ENCODE measurements around the gene ZNF497. TPM values are rescaled to one million over a fixed set of nuclear protein-coding genes. Genes with fewer than 3 reads are reported as not detected.

The ZNF497 gene
- polyA plus RNA-seq, 4 donors, result 3.3 to 5.7 (median 3.9) TPM

GRCh38 chr19:58372311-58373133 lies 10.0 kb upstream of the ZNF497 start:
- no peak for DNase-seq (ENCODE audit: low read depth in 4 of 4, low spot score in 3 of 4)

- no peak for DNase-seq (ENCODE audit: low read depth in 4 of 4, low spot score in 3 of 4)
Observed at GRCh38 chr19:58368561-58369360, 6.2 kb upstream of the ZNF497 start.

- DNase-seq (ENCODE audit: low read depth in 4 of 4, low spot score in 3 of 4), result no peak
Observed at GRCh38 chr19:58367698-58368454, 5.3 kb upstream of the ZNF497 start.

GRCh38 chr19:58366585-58367430 lies 4.3 kb upstream of the ZNF497 start:
- DNase-seq (ENCODE audit: low read depth in 4 of 4, low spot score in 3 of 4), result no peak

GRCh38 chr19:58364146-58364545 lies 1.6 kb upstream of the ZNF497 start:
- no peak for DNase-seq (ENCODE audit: low read depth in 4 of 4, low spot score in 3 of 4)

- peak in 1 of 4 donors; percentile 25 for DNase-seq (ENCODE audit: low read depth in 4 of 4, low spot score in 3 of 4)
Observed at GRCh38 chr19:58361900-58362271, 665 bp downstream of the ZNF497 start.

- DNase-seq (ENCODE audit: low read depth in 4 of 4, low spot score in 3 of 4), result no peak
Observed at GRCh38 chr19:58357481-58358145, 4.9 kb downstream of the ZNF497 start.

- DNase-seq (ENCODE audit: low read depth in 4 of 4, low spot score in 3 of 4), result no peak
Observed at GRCh38 chr19:58356766-58357480, 5.6 kb downstream of the ZNF497 start.

- DNase-seq (ENCODE audit: low read depth in 4 of 4, low spot score in 3 of 4), result peak in 1 of 4 donors; percentile 25
Observed at GRCh38 chr19:58355908-58356765, 6.4 kb downstream of the ZNF497 start.

GRCh38 chr19:58355215-58355796 lies 7.2 kb downstream of the ZNF497 start:
- DNase-seq (ENCODE audit: low read depth in 4 of 4, low spot score in 3 of 4), result no peak

- no peak for DNase-seq (ENCODE audit: low read depth in 4 of 4, low spot score in 3 of 4)
Observed at GRCh38 chr19:58354478-58355030, 8.0 kb downstream of the ZNF497 start.

- DNase-seq (ENCODE audit: low read depth in 4 of 4, low spot score in 3 of 4), result no peak
Observed at GRCh38 chr19:58353717-58354477, 8.7 kb downstream of the ZNF497 start.

GRCh38 chr19:58352760-58353671 lies 9.5 kb downstream of the ZNF497 start, which contains the start of gene A1BG:
TSS of gene A1BG (minus strand) at chr19:58353492. CDS start at chr19:58353437, 55 bp downstream.
- DNase-seq (ENCODE audit: low read depth in 4 of 4, low spot score in 3 of 4), result no peak

- DNase-seq (ENCODE audit: low read depth in 4 of 4, low spot score in 3 of 4), result no peak
Observed at GRCh38 chr19:58351990-58352755, 10.4 kb downstream of the ZNF497 start.

GRCh38 chr19:58351558-58351878 lies 11.0 kb downstream of the ZNF497 start:
- DNase-seq (ENCODE audit: low read depth in 4 of 4, low spot score in 3 of 4), result no peak
